HG03139 (cell line): ENCODE data around the gene EVI5.
"Not testable (repeated sequence)": the region's sequence is repeated elsewhere in the genome, so short reads cannot be mapped to it uniquely, and the experiment has no call there.

Experiments used
- ATAC-seq: cut with Tn5 transposase; IDR thresholded peaks from one replicate; pipeline ENCODE4 v1.9.1; 2021; ENCODE audit not compliant: unreplicated experiment

The EVI5 gene

GRCh38 chr1:92749024-92749634 lies 35.8 kb downstream of the EVI5 start:
- no peak for ATAC-seq

- ATAC-seq = no peak
Measured at GRCh38 chr1:92748138-92748537, 36.8 kb downstream of the EVI5 start.

- no peak for ATAC-seq
Measured at GRCh38 chr1:92747735-92748134, 37.2 kb downstream of the EVI5 start.

GRCh38 chr1:92746255-92746654 lies 38.7 kb downstream of the EVI5 start:
- ATAC-seq = not testable (repeated sequence)

- ATAC-seq = no peak
Measured at GRCh38 chr1:92743221-92743620, 41.7 kb downstream of the EVI5 start.

- no peak for ATAC-seq
Measured at GRCh38 chr1:92739669-92740524, 45.0 kb downstream of the EVI5 start.

GRCh38 chr1:92736395-92736794 lies 48.5 kb downstream of the EVI5 start:
- ATAC-seq = no peak

- ATAC-seq = no peak
Measured at GRCh38 chr1:92730476-92730875, 54.4 kb downstream of the EVI5 start.

- no peak for ATAC-seq
Measured at GRCh38 chr1:92728697-92729096, 56.2 kb downstream of the EVI5 start.

GRCh38 chr1:92723713-92724112 lies 61.2 kb downstream of the EVI5 start:
- ATAC-seq = not testable (repeated sequence)

- no peak for ATAC-seq
Measured at GRCh38 chr1:92721886-92722285, 63.0 kb downstream of the EVI5 start.

- ATAC-seq = not testable (repeated sequence)
Measured at GRCh38 chr1:92721157-92721556, 63.8 kb downstream of the EVI5 start.

GRCh38 chr1:92715476-92715951 lies 69.4 kb downstream of the EVI5 start:
- ATAC-seq = not testable (repeated sequence)

GRCh38 chr1:92713939-92714338 lies 71.0 kb downstream of the EVI5 start:
- ATAC-seq = no peak

- no peak for ATAC-seq
Measured at GRCh38 chr1:92711473-92712165, 73.3 kb downstream of the EVI5 start.

GRCh38 chr1:92709738-92710137 lies 75.2 kb downstream of the EVI5 start:
- ATAC-seq = no peak

GRCh38 chr1:92708368-92708950 lies 76.4 kb downstream of the EVI5 start:
- no peak for ATAC-seq

- no peak for ATAC-seq
Measured at GRCh38 chr1:92707709-92708108, 77.2 kb downstream of the EVI5 start.

- no peak for ATAC-seq
Measured at GRCh38 chr1:92707292-92707691, 77.6 kb downstream of the EVI5 start.

GRCh38 chr1:92705446-92705845 lies 79.5 kb downstream of the EVI5 start:
- no peak for ATAC-seq

GRCh38 chr1:92701147-92701546 lies 83.8 kb downstream of the EVI5 start:
- no peak for ATAC-seq
